ENCODE data around the gene FXYD4. TPM values are rescaled to one million over a fixed set of nuclear protein-coding genes. Genes with fewer than 3 reads are reported as not detected.
"Not testable (repeated sequence)": the region's sequence is repeated elsewhere in the genome, so short reads cannot be mapped to it uniquely, and the experiment has no call there.

The FXYD4 gene
- polyA plus RNA-seq, 1 donor, result not detected

DNA sequence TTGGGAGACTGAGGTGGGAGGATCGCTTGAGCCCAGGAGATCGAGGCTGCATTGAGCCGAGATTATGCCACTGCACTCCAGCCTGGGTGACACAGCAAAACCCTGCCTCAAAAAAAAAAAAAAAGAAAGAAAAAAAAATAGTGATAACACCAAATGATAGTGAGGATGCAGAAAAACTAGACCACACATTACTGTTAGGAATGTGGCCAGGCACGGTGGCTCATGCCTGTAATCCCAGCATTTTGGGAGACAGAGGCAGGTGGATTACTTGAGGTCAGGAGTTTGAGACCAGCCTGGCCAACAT lies 40.7 kb upstream of the FXYD4 start:
- no CpG with 5 or more reads among the region's 4 CpGs for WGBS (ENCODE audit: insufficient coverage, low lambda C conversion rate)
- Histone ChIP-seq H3K27ac (ENCODE audit: low read length) (peak overlapping the region; percentile 50), H3K9me3 (ENCODE audit: control insufficient read depth, low read depth, low read length) (peaks cover 14% of the 10 kb centered on the region)
- not testable (repeated sequence) for H3K4me3 ChIP-seq (ENCODE audit: low read length); H3K36me3 ChIP-seq (ENCODE audit: control insufficient read depth, insufficient read depth, low read length); DNase-seq; H3K27me3 ChIP-seq (ENCODE audit: control insufficient read depth, insufficient read depth, low read length); H3K4me1 ChIP-seq (ENCODE audit: control insufficient read depth, insufficient read depth, low read length)

DNA sequence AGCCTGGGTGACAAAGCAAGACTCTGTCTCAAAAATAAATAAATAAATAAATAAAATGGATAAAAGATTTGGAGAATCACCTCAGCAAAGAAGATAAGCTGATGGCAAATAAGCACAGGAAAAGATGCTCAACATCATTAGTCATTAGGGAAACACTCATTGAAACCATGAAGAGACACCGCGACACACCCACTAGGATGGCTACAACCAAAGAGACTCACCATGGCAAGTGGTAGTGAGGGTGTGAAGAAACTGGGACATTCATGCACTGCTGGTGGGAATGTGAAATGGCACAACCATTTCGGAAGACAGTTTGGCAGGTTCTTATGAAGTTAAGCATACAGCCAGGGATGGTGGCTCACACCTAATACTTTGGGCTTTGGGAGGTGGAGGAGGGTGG lies 37.8 kb upstream of the FXYD4 start:
- H3K27me3 ChIP-seq (ENCODE audit: control insufficient read depth, insufficient read depth, low read length), result no peaks in the 10 kb centered on the region
- H3K27ac ChIP-seq (ENCODE audit: low read length), result no peak overlapping the region
- H3K9me3 ChIP-seq (ENCODE audit: control insufficient read depth, low read depth, low read length), result peaks cover 12% of the 10 kb centered on the region
- no peaks in the 10 kb centered on the region for H3K36me3 ChIP-seq (ENCODE audit: control insufficient read depth, insufficient read depth, low read length)
- DNase-seq, result no peak
- H3K4me3 ChIP-seq (ENCODE audit: low read length), result no peak overlapping the region
- no CpG with 5 or more reads among the region's 3 CpGs for WGBS (ENCODE audit: insufficient coverage, low lambda C conversion rate)
- peaks cover 9% of the 10 kb centered on the region for H3K4me1 ChIP-seq (ENCODE audit: control insufficient read depth, insufficient read depth, low read length)

GRCh38 chr10:43336061-43336460 lies 35.4 kb upstream of the FXYD4 start:
- DNase-seq, result no peak
- Histone ChIP-seq H3K27me3 (ENCODE audit: control insufficient read depth, insufficient read depth, low read length) (no peaks in the 10 kb centered on the region), H3K4me3 (ENCODE audit: low read length) (no peak overlapping the region), H3K4me1 (ENCODE audit: control insufficient read depth, insufficient read depth, low read length) (peaks cover 9% of the 10 kb centered on the region), H3K36me3 (ENCODE audit: control insufficient read depth, insufficient read depth, low read length) (no peaks in the 10 kb centered on the region), H3K9me3 (ENCODE audit: control insufficient read depth, low read depth, low read length) (no peaks in the 10 kb centered on the region), H3K27ac (ENCODE audit: low read length) (no peak overlapping the region)
- WGBS (ENCODE audit: insufficient coverage, low lambda C conversion rate), result no CpG with 5 or more reads among the region's 3 CpGs

GRCh38 chr10:43336641-43337318 lies 34.7 kb upstream of the FXYD4 start:
- DNase-seq, result peak in 1 of 2 donors; percentile 79
- peak overlapping the region; percentile 90 for H3K27ac ChIP-seq (ENCODE audit: low read length)

GRCh38 chr10:43337536-43337935 lies 33.9 kb upstream of the FXYD4 start:
- H3K27ac ChIP-seq (ENCODE audit: low read length); H3K4me3 ChIP-seq (ENCODE audit: low read length); H3K9me3 ChIP-seq (ENCODE audit: control insufficient read depth, low read depth, low read length); H3K27me3 ChIP-seq (ENCODE audit: control insufficient read depth, insufficient read depth, low read length); DNase-seq; H3K36me3 ChIP-seq (ENCODE audit: control insufficient read depth, insufficient read depth, low read length); H3K4me1 ChIP-seq (ENCODE audit: control insufficient read depth, insufficient read depth, low read length): not testable (repeated sequence)
- no CpG with 5 or more reads among the region's 9 CpGs for WGBS (ENCODE audit: insufficient coverage, low lambda C conversion rate)

More at GRCh38 chr10:43336641-43337318, 34.7 kb upstream of the FXYD4 start:
- Histone ChIP-seq H3K4me3 (ENCODE audit: low read length) (no peak overlapping the region), H3K27me3 (ENCODE audit: control insufficient read depth, insufficient read depth, low read length) (no peaks in the 10 kb centered on the region), H3K36me3 (ENCODE audit: control insufficient read depth, insufficient read depth, low read length) (no peaks in the 10 kb centered on the region), H3K4me1 (ENCODE audit: control insufficient read depth, insufficient read depth, low read length) (peaks cover 9% of the 10 kb centered on the region), H3K9me3 (ENCODE audit: control insufficient read depth, low read depth, low read length) (no peaks in the 10 kb centered on the region)
- WGBS (ENCODE audit: insufficient coverage, low lambda C conversion rate), result no CpG with 5 or more reads among the region's 9 CpGs

GRCh38 chr10:43338117-43338516 lies 33.3 kb upstream of the FXYD4 start:
- Histone ChIP-seq H3K4me1 (ENCODE audit: control insufficient read depth, insufficient read depth, low read length) (peaks cover 9% of the 10 kb centered on the region), H3K36me3 (ENCODE audit: control insufficient read depth, insufficient read depth, low read length) (no peaks in the 10 kb centered on the region), H3K27ac (ENCODE audit: low read length) (no peak overlapping the region), H3K4me3 (ENCODE audit: low read length) (no peak overlapping the region), H3K9me3 (ENCODE audit: control insufficient read depth, low read depth, low read length) (peaks cover 4% of the 10 kb centered on the region), H3K27me3 (ENCODE audit: control insufficient read depth, insufficient read depth, low read length) (no peaks in the 10 kb centered on the region)
- WGBS (ENCODE audit: insufficient coverage, low lambda C conversion rate), result 100% methylated on average over 1 of the region's 12 CpGs
- no peak for DNase-seq

DNA sequence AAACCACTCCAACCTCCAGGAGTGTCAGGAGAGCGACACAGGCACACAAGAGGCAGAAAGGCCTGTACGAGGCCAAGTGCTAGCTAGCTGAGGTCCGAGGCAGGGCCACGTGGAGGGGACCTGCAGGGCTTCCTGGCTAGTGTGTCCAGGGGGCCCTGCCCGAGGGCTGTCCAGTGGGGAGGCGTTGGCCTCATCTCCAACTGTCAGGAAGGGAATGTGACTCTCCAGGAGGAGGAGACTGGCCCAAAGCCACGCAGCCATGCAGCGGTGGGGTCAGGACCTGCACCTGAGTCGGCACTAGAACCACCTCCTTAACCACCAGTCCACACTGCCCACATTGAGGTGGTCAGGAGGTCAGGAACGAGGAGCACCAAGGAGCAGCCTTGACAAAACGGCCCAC lies 32.3 kb upstream of the FXYD4 start:
- no peak for DNase-seq
- no CpG with 5 or more reads among the region's 11 CpGs for WGBS (ENCODE audit: insufficient coverage, low lambda C conversion rate)
- Histone ChIP-seq H3K4me3 (ENCODE audit: low read length) (no peak overlapping the region), H3K9me3 (ENCODE audit: control insufficient read depth, low read depth, low read length) (peaks cover 4% of the 10 kb centered on the region), H3K36me3 (ENCODE audit: control insufficient read depth, insufficient read depth, low read length) (no peaks in the 10 kb centered on the region), H3K4me1 (ENCODE audit: control insufficient read depth, insufficient read depth, low read length) (peaks cover 9% of the 10 kb centered on the region), H3K27me3 (ENCODE audit: control insufficient read depth, insufficient read depth, low read length) (no peaks in the 10 kb centered on the region), H3K27ac (ENCODE audit: low read length) (no peak overlapping the region)

DNA sequence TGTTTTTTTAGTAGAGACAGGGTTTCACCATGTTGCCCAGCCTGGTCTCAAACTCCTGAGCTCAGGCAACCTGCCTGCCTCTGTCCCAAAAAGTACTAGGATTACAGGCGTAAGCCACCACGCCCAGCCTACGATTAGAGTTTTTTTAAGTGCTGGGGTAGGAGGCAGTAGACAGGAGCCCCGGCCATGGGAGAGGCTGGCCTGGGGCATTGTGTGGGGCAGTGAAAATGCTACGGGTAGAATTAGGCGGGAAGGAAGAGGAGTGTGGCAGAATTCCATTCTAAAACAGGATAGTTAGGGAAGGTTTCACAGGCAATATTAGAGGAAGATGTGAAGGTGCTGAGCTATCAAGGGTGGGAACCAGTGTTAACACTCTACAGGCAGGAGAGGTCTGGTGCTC lies 31.3 kb upstream of the FXYD4 start:
- H3K9me3 ChIP-seq (ENCODE audit: control insufficient read depth, low read depth, low read length), result peaks cover 4% of the 10 kb centered on the region
- H3K36me3 ChIP-seq (ENCODE audit: control insufficient read depth, insufficient read depth, low read length), result no peaks in the 10 kb centered on the region
- no peak overlapping the region for H3K27ac ChIP-seq (ENCODE audit: low read length)
- WGBS (ENCODE audit: insufficient coverage, low lambda C conversion rate), result no CpG with 5 or more reads among the region's 6 CpGs
- DNase-seq, result no peak
- H3K27me3 ChIP-seq (ENCODE audit: control insufficient read depth, insufficient read depth, low read length), result no peaks in the 10 kb centered on the region
- H3K4me3 ChIP-seq (ENCODE audit: low read length), result no peak overlapping the region
- H3K4me1 ChIP-seq (ENCODE audit: control insufficient read depth, insufficient read depth, low read length), result peaks cover 9% of the 10 kb centered on the region

DNA sequence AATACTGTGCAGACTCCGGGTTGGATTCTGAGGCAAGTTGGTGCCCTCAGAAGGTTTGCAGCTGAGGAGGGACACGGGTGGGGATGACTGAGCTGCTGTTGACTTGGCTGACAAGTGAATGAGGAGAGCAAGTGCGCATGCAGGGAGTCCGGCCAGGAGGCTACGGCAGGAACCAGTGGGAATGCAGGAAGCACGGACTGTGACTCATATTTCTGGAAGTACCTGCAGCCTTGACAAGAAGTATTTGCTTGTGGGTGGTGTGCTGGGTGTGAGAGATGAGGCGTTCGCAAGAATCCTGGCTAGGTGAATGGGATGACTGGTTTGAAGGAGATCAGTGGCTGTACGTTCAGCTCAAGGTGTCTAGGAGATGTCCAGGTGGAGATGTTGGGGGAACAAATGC lies 30.8 kb upstream of the FXYD4 start:
- no peak for DNase-seq
- Histone ChIP-seq H3K9me3 (ENCODE audit: control insufficient read depth, low read depth, low read length) (peaks cover 4% of the 10 kb centered on the region), H3K27me3 (ENCODE audit: control insufficient read depth, insufficient read depth, low read length) (no peaks in the 10 kb centered on the region), H3K36me3 (ENCODE audit: control insufficient read depth, insufficient read depth, low read length) (no peaks in the 10 kb centered on the region), H3K4me3 (ENCODE audit: low read length) (no peak overlapping the region), H3K4me1 (ENCODE audit: control insufficient read depth, insufficient read depth, low read length) (peaks cover 9% of the 10 kb centered on the region), H3K27ac (ENCODE audit: low read length) (no peak overlapping the region)
- no CpG with 5 or more reads among the region's 9 CpGs for WGBS (ENCODE audit: insufficient coverage, low lambda C conversion rate)

DNA sequence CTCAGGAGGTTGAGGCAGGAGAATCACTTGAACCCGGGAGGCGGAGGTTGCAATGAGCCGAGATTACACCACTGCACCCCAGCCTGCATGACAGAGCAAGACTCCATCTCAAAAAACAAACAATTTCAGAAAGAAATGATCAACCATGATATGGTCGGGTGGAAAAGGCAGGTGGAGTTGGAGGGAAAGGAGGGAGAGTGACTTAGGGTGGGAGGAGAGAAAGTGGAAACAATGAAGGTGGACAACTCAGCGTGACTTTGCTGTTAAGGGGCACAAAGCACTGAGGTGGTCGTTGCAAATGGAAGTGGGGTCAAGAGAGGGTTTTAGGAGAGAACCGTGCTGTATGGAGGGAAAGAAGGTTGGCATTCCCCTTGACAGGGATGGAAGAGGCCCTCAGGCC lies 30.0 kb upstream of the FXYD4 start:
- no peak for DNase-seq
- no peaks in the 10 kb centered on the region for H3K36me3 ChIP-seq (ENCODE audit: control insufficient read depth, insufficient read depth, low read length)
- H3K4me3 ChIP-seq (ENCODE audit: low read length), result no peak overlapping the region
- H3K27me3 ChIP-seq (ENCODE audit: control insufficient read depth, insufficient read depth, low read length), result no peaks in the 10 kb centered on the region
- no peak overlapping the region for H3K27ac ChIP-seq (ENCODE audit: low read length)
- peaks cover 6% of the 10 kb centered on the region for H3K4me1 ChIP-seq (ENCODE audit: control insufficient read depth, insufficient read depth, low read length)
- WGBS (ENCODE audit: insufficient coverage, low lambda C conversion rate), result 75% methylated on average over 1 of the region's 7 CpGs
- H3K9me3 ChIP-seq (ENCODE audit: control insufficient read depth, low read depth, low read length), result peaks cover 4% of the 10 kb centered on the region

All from large intestine (tissue), 3 donors.